HG03066 (cell line): ENCODE measurements around the gene NCAPH2.

Source experiments
- ATAC-seq: cut with Tn5 transposase; IDR thresholded peaks from one replicate; pipeline ENCODE4 v1.9.1; 2021; ENCODE audit warnings: low read depth; ENCODE audit not compliant: unreplicated experiment

NCAPH2 gene

DNA sequence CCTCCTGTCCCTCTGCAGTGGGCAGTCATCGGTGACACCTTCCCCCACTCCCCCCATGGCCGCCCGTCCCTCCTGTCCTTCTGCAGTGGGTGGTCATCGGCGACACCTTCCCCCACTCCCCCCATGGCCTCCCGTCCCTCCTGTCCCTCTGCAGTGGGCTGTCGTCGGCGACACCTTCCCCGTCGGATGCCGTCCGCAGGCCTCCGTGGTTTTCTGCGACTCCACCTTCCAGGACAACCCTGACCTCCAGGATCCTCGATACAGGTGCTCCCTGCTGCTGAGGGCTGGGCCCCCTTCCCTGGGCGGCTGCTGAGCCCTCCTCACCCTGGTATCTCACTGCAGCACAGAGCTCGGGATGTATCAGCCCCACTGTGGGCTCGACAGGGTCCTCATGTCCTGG is 19.1 kb upstream of the NCAPH2 start:
- ATAC-seq, result no peak

DNA sequence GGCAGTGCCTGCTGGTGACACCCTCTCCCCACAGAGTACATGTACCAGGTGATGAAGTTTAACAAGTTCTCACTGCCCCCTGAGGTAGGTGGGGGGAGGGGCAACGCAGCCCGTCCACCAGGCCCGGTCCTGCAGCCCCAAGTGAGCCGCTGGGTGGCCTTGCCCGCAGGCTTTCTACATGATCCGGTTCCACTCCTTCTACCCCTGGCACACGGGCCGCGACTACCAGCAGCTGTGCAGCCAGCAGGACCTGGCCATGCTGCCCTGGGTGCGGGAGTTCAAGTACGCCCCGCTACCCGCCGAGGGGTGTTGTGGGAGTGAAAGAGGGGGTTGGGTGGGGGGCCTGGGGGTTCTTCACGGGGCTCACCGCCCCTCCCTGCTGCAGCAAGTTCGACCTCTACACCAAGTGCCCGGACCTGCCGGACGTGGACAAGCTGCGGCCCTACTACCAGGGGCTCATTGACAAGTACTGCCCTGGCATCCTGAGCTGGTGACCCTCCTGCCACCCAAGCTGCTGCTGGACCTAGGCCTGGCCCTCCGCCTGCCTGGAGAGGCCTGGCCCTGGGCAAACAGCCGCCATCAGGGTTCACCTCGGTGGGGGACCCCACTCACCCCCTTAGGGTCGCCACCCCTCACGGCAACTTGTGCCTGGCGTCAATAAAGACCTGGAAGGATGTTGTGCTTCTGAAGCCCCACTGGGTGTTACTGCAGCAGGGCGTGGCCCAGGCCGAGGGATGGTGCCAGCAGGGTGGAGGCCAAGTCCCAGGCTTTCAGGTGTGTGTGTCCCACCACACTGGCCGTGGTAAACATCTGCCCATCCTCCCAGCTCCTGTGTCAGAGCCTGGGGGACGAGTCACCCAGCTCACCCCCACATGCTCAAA is 18.4 kb upstream of the NCAPH2 start:
- no peak for ATAC-seq

DNA sequence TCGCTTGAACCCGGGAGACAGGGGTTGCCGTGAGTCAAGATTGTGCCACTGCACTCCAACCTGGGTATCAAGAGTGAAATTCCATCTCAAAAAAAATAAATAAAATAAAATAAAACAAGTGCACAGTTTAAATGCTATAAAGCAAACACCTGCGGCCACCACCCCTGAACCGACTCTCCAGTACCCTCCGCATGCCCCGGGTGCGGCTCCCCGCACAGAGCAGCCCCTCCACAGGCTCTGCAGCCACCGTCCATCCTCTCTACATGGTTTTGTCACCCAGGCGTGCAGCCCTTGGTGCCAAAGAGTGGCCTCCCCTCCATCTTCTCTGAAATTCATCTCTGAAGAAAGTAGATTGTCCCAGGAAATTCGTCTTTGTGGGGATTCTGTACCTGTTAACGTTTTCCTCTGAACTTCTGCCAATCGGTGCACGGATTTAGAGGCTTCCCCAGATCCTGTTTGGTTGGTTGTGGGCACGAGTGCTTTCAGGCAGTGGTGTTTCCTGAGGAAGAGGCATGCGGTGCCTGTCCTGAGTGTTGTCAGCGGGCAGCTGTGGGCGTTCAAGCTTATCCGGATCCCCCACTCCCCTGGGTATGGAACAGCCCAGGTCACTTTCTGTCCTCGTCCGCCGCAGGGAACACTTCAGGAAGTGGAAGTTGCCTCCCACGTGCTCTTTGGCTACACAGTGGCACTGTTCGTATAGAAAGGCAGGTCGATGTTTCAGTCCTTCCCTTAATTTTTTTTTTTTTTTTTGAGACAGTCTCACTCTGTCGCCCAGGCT is 17.3 kb upstream of the NCAPH2 start:
- ATAC-seq, result no peak

DNA sequence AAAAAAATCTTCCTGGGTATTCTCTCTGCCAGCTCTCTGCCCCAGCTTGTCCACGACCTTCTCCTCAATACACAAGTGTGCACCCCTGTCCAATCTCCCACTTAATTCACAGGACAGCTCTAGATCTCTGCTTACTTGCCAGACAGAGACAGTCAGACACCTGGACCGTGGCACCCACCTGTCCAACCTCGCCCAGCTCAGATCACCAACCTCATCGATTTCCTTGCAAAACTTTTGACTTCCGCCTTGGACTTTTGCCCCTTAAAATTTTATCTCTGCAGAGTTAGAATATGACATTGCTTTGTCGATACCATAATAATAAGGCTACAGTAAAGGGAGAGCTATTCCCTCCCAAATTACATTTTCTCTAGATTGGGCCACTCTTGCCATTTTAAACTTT is 10.9 kb upstream of the NCAPH2 start:
- no peak for ATAC-seq

DNA sequence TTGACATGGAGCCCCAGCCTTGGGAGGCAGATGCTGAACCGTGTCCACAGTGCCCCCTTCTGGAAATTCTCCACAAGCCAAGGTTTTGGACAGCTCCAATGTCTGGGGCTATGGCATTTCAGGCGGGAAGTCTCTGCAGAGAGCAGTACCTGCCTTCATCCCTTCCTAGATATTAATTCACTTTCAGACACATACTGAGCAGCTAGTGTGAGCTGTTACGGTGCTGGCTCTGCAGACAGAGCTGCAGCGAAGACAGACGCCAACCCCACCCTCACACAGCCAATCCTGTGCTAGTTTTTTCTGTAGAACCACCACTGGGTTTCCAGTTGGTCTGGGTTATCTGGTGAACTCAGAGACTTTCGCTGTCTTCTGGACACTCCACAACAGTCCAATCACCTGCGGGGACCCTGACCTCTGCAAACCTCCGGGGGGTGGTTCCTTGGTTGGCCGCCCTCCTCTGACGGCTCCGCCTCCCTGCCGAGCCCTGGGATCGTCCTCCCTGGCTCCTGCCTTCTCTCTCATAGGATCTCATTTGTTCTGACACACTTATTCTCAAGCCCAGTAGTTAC is 9.6 kb upstream of the NCAPH2 start:
- ATAC-seq, result no peak

DNA sequence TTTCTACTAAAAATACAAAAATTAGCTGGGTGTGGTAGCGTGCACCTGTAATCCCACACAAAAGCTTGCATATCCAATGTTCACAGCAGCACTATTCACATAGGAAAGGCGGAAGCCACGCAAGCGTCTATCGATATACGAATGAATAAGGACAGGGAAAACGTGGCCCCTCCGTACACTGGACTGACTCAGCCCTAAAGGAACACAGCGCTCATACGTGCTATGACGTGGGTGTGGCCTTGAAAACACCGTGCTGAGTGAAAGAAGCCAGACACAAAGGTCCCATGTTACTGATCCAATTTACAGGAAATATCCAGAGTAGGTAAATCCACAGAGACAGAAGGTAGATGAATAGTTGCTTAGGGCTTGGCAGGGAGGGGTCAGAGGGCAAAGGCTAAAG is 7.6 kb upstream of the NCAPH2 start:
- no peak for ATAC-seq

DNA sequence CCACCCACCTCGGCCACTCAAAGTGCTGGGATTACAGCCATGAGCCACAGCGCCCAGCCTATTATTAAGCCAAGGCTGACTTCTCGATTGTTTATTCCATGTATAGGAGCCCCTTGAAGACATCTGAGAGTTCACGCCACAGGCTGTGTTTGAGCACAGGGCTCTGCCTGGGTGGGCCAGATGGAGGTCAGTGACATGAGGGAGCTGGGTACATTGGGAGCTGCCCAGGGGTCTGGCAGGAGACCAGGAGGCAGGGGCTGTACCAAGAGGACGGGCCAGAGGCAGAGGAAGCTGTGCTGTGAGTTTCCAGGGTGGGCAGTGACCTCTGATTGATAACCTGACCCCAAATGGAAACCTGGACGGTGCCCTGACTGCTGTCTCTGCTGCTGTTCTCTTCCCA is 5.9 kb upstream of the NCAPH2 start:
- ATAC-seq, result no peak

DNA sequence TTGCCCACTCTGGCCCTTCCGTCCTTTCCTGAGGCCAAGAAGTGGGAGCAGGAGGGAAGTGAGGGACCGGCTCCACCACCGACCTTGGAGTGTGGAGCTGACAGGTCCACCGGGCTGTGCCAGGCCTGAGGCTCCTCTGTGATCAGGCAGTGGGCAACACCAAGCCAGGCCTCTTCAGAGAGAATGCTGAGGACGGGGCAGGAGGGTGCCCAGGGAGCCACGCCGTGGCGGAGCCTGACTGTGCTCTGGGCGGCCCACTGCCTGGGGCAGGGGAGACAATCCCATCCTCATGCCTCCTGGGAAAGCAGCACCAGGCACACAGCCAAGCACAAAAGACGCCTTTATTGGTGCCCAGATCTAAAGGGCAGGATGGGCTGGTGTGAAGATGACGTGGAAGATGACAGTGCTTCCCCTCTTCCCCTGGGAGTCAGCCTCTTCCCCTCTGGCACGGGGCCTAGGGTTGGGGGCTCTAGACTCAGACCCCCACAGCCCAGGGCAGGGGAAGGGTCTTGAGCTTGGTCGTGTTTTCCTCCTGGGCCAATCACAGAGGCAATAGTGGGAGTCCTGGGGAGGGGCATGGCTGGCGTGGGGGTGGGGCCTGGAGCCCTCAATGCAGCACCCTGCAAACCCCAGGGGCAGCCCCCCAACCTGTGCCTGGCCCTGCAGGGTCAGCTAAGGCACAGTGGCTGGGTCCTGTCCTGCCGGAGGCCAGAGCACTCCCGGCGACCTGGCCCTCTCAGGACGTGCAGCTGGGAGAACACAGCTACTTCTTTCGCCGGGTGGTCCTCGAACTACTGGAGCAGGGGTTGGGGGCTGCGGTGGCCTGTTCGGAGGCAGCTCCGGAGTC is 5.2 kb upstream of the NCAPH2 start:
- ATAC-seq, result no peak

DNA sequence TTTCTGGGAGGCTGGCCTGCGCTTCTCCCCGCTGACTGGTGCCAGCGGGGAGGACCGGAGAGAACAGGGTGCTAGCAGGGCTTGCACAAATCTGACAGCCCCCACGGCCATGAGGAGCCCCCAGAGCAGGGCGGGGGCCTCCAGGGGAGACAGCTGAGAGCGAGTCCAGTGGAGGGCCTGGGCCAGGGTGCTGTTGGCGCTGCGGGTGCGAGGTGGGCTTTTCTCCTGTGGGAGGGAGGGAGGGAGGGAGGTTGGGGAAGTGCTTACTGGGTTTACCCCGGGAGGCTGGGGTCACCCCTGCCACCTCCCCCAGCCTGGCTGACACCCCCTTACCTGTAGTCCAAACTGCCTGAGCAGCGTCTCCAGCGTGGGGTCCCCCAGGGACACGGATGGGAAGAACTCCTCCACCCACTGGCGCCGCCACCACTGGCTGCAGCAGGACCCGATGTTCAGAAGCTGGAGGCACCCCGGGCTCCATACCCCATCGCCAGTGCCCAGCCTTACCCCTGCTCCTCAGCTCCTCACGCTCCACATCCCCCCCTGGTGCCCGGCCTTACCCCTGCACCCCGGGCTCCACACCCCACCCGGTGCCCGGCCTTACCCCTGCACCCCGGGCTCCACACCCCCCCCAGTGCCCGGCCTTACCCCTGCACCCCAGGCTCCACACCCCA is 4.4 kb upstream of the NCAPH2 start:
- ATAC-seq, result no peak

DNA sequence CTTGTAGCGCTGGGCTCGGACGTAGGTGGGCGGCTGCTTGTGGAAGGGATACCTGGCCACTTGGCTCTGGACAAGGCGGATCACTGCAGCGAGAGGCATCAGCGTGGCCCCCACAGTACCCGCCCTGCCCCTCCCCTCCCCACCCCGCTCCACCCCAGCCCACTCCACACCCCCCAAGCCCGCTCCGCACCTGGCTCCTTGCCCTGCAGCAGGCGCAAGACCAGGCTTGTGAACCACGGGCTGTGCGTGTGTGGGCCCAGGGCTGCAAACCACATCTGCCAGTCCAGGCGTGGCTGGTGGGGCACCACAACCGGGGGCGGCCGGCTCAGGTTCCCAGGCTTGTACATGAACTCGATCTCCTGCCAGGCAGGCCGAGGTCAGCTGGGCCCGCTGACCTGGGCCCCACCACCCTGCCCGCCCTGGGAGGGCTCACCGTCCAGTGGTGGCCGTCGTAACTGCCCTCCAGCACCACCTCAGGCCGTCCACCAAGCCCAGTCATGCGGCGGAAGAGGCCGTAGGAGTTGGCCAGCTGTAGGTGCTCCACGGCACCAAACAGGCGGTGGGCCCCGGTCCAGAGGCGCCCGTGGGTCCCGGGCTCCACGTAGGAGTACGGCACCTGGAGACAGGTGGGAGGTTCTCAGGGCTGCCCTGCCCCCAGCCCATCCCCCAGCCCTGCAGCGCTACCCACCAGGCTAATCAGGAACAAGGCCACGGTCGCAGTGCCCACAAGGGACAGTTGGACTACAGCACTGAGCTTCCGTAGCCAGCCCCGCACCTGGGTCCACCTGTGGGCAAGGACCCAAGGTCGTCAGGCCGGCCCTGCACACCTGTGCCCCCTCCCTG is 3.4 kb upstream of the NCAPH2 start:
- no peak for ATAC-seq

DNA sequence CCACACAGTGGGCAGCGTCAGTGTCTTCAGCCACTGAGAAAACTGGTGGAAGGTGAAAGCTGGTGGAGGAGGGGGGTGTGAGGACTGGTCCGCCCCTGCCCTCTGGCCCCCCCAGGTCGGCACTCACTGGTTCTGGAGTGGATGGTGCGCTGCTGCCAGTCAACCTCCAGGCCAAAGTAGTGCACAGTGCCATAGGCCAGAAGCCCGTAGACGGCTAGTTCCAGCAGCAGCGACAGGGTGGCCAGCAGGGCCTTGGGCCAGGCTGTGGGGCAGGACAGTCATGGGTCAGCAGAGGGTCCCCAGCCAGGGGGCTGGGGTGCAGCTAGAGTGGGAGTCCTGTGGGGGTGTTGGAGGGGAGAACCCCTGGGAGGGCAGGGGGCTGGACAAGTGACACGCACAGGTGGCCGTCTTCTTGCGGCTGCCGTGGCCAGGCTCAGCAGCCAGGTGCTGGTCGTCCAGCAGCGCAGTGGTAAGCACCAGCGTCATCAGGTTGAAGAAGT is 2.7 kb upstream of the NCAPH2 start:
- ATAC-seq, result no peak

DNA sequence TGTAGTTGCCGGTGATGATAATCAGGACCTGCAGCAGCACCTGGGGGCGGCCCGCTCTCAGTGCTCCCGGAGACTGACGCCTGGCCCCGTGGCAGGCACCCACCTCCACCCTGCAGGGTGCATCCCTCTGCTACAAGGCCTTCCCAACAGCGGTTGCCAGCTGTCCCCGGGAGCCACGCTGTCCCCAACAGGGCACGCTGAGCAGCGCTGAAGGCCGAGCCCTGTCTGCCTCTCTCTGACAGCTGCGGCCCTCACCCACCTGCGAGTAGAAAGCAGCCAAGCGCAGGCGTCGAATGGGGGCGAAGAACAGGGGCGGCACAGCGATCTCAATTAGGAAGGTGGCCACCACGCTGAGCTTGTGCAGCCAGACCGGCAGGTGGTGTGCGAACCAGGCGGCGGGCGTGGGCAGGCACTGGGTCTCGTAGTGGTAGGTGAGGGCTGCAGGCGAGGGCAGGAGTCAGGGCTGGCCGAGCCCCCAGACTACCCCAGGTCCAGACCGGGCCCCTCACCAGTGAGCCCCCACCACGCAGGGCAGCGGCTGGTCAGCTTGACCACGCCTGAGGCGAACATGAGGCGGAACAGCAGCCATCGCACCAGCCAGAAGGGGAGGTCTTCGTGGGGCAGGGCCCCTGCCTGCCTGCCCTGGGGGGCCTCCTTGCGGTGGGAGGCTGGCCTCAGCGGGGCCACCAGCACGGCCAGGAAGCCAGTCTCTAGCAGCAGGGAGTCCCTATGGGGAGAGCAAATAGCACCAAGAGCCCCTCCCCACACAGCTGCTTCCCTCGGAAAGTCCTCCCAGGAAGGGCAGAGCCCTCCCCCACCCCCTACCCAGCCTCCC is 2.0 kb upstream of the NCAPH2 start:
- ATAC-seq, result no peak

DNA sequence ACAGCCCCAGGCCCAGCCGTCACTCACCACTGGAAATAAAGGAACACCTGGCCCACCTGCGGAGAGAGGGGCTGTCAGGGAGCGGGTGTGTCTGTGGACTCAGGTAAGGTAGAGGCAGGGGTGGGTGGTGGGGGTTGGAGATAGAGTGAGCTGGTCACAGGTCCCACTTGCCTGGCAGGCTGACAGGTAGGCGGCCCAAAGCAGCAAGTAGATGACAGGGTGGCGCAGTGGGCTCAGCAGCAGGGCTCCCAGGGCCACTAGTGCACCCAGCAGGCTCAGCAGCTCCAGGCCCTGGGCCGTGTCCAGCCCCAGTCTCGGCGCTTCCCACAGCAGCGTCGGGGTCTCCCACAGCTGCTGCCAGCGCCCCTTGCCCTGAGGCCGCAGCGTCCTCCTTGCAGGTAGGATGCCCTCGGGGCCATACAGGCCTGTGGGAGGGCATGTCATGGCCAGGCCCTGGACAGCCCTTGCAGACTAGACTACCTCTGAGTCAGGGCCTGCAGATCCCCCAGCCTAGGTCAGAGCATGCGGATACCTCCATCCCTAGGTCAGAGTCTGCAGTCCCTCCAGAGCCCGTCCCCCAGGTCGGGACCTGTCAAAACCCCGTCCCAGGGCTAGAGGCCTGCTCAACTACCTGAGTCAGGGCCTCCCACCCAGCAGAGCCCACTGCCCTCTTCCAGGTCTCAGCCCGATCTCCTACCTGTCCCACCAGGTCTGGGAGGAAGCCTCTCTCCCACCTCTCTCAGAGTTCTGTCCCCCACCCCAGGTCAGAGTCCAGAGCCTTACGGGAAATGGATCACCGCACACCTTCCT is 1.2 kb upstream of the NCAPH2 start:
- ATAC-seq, result no peak

DNA sequence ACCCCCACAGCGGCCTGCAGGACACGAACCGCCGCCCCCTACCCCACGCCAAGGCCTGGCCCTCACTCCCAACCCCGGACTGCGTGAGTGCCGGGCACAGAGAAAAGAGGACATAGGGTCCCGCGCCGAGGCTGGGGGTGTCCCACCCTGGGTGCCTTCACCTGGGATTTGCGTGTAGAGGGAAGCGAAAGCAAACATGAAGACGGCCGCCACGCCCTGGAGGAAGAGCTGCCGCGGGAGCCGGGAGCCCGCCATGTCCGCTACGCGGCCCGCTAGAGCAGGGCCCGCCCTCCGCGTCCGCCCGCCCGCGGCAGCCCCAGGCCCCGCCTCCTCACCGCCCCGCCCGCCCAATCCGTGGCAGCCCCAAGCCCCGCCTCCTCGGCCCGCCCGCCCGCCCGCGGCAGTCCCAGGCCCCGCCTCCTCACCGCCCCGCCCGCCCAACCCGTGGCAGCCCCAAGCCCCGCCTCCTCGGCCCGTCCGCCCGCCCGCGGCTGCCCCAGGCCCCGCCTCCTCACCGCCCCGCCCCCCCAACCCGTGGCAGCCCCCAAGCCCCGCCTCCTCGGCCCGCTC is 518 bp upstream of the NCAPH2 start, which contains the start of gene LMF2:
Gene LMF2, minus strand, starts transcription at position 282 of the 570 bp plus-strand sequence. Its CDS starts 27 bp downstream, at position 255.
- peak; percentile 54 for ATAC-seq

DNA sequence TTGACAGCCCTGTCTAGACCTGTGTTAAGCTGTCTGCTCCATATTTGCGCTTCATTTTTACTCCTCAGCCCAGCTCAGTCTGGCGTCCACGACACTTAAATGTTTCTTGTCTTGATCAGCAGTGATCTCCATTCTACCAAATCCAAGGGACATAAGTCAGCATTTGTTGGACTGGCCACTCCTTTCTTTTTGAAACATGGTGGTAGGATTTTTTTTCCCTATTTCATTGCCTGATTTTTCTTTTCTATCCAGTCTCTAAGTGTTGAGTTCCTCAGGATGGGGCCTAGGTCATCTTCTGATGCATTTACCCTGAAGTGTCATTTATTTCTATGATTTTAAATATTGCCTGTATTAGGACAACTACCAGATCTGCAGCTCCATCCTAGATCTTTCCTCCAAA is 873 bp downstream of the NCAPH2 start:
- no peak for ATAC-seq

DNA sequence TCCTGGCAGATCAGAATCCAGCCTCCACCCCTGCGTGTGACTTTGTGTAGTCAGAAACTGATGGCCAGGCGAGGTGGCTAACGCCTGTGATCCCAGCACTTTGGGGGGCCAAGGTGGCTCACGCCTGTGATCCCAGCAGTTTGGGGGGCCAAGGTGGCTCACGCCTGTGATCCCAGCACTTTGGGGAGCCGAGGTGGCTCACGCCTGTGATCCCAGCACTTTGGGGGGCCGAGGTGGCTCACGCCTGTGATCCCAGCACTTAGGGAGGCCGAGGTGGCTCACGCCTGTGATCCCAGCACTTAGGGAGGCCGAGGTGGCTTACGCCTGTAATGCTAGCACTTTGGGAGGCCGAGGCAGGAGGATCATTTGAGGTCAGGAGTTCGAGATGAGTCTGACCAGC is 5.2 kb downstream of the NCAPH2 start:
- no peak for ATAC-seq

DNA sequence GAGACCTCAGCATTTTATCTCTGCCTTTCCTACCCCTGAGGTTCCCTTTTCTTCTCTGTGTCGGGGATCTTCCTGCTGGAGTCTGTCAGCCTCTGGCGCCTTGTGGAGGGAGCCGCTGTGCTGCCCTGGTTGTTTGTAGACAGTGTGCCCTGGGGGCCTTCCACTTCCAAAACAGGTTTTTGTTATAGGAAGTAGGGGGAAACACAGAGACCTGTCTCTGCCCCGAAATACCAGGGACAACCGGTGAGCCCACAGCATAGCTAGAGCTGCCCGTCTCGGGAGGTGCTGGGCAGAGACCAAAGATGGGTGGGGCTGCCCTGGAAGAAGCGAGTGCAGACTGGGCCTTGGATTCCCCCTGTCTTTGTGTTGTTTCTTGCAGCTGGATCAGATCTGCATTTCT is 8.0 kb downstream of the NCAPH2 start:
- no peak for ATAC-seq
